Panc1 (cell line): ENCODE results near the gene BAZ2B. TPM values are rescaled to one million over a fixed set of nuclear protein-coding genes. Genes with fewer than 3 reads are reported as not detected.

Experiments
- ATAC-seq: fragments of 200-7000 bp; cut with Tn5 transposase; 2 replicates; pipeline ENCODE4 v1.9.1; 2020; ENCODE audit warnings: mild to moderate bottlenecking, moderate library complexity
- BruUV-seq: library from RNA; stranded (reverse); fragments of 400-500 nt; replicated peaks from 2 replicates; lab custom pipeline; 2021; lab: Mats Ljungman, UMichigan
- CTCF ChIA-PET: fragments of 300-600 bp; sonication (Branson Sonifier 250); formaldehyde crosslinking; loops from one replicate; lab custom pipeline; 2022; ENCODE audit warnings: antibody characterized with exemption; lab: Charles Lee
- POLR2A ChIA-PET: fragments of 300-600 bp; sonication (Branson Sonifier 250); formaldehyde crosslinking; loops from one replicate; lab custom pipeline; 2022; ENCODE audit warnings: antibody characterized with exemption; lab: Charles Lee
- DNase-seq: peaks from one replicate; pipeline ENCODE4 v3.0.0-alpha.2; 2010; ENCODE audit warnings: low read depth, low spot score
- H3K27ac ChIP-seq: 2 replicates; pipeline ENCODE4 v1.5.1; 2011; ENCODE audit warnings: mild to moderate bottlenecking, low read length, inconsistent platforms
- H3K27me3 ChIP-seq: fragments of 200-500 bp; sonication (Bioruptor generic); 2 replicates; pipeline ENCODE4 v1.6.0; 2014; ENCODE audit warnings: low read length, inconsistent platforms; ENCODE audit not compliant: control insufficient read depth, insufficient read depth
- H3K36me3 ChIP-seq: fragments of 200-500 bp; sonication (Bioruptor generic); 2 replicates; pipeline ENCODE4 v1.5.1; 2014; ENCODE audit warnings: inconsistent platforms, mild to moderate bottlenecking, low read length, moderate library complexity; ENCODE audit not compliant: control insufficient read depth, insufficient read depth
- H3K4me1 ChIP-seq: 2 replicates; pipeline ENCODE4 v1.5.1; 2011; ENCODE audit warnings: inconsistent platforms, mild to moderate bottlenecking, low read length, moderate library complexity; ENCODE audit not compliant: control insufficient read depth, insufficient read depth
- H3K4me3 ChIP-seq, 2 experiments: 2 replicates each; pipeline ENCODE4 v1.5.1; 2011 to 2012; ENCODE audit warnings: low read depth in 2 of 2, low read length in 2 of 2, mild to moderate bottlenecking in 2 of 2, inconsistent platforms in 1 of 2, moderate library complexity in 1 of 2
- H3K9me3 ChIP-seq: fragments of 200-500 bp; sonication (Bioruptor generic); 2 replicates; pipeline ENCODE4 v1.5.1; 2014; ENCODE audit warnings: low read depth, mild to moderate bottlenecking, inconsistent platforms, low read length, moderate library complexity; ENCODE audit not compliant: control insufficient read depth, insufficient read depth
- POLR2AphosphoS5 ChIP-seq: IDR thresholded peaks from 2 replicates; pipeline ENCODE4 v1.6.1; 2012; ENCODE audit warnings: mild to moderate bottlenecking, low read depth, low read length, moderate library complexity
- SIN3A ChIP-seq: IDR thresholded peaks from 2 replicates; pipeline ENCODE4 v1.6.1; 2012; ENCODE audit warnings: low read depth, mild to moderate bottlenecking, low read length, moderate library complexity, borderline replicate concordance; ENCODE audit not compliant: insufficient read depth
- TCF7L2 ChIP-seq: IDR thresholded peaks from 2 replicates; pipeline ENCODE4 v1.6.1; 2011; ENCODE audit warnings: mild to moderate bottlenecking, low read depth, low read length, inconsistent platforms
- in situ Hi-C: cut with HindIII; loops from 2 replicates; pipeline ENCODE4 v1.10.0; 2016; ENCODE audit warnings: low sequenced_read_pairs, low pct_unique_long_range_greater_than_20kb
- intact Hi-C: fragments of 100-400 bp; cut with micrococcal nuclease; formaldehyde crosslinking; loops from one replicate; pipeline ENCODE4 v1.10.0; 2022; ENCODE audit not compliant: unreplicated experiment
- total RNA-seq: library from RNA; stranded (reverse); gene quantifications from one replicate; pipeline ENCODE4 v1.2.1, GENCODE V29; 2021; ENCODE audit not compliant: unreplicated experiment
- TF ChIP-seq, protein P1 (sequence below): fragments of 450-650 bp; IDR thresholded peaks from 2 replicates; pipeline ENCODE4 v1.5.1; 2017; ENCODE audit warnings: mild to moderate bottlenecking
- TF ChIP-seq, protein P2 (sequence below), 2 experiments: IDR thresholded peaks; 2 replicates each; pipeline ENCODE4 v1.6.1; 2011 to 2012; ENCODE audit warnings: low read depth in 2 of 2, control low read depth in 1 of 2, low read length in 1 of 2, mild to moderate bottlenecking in 1 of 2, moderate library complexity in 1 of 2; ENCODE audit not compliant: insufficient read depth in 1 of 2

BAZ2B gene
- total RNA-seq, 1 experiment from 2014 or later: 38.6 TPM

DNA sequence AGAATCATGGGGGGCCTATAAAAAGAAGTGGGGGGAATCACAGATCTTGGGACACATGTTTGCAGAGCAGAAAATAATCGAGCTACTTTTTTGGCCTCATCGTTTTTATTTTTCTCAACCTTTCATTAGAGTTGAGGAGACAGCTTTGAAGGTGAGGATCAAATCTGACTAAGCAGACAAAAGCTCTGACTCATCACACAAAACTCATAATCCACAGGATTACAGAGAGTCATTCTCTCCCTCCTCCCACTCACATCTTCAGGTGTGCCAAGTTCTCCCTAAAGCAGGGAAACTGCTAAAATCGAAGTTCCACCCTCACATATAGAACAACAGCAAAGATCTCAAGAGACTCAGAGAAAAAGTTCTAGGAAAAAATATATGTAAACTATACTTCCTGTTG lies 15.6 kb downstream of the BAZ2B start:
- POLR2A ChIA-PET: no interaction called here
- TSS peak; percentile 7 for BruUV-seq
- ATAC-seq (0 out of 2 replicates have a peak, but pooled peaks have one; percentile 63), DNase-seq (no peak)
- Histone ChIP-seq H3K27ac (no peak overlapping the region), H3K4me1 (peaks cover 12% of the 10 kb centered on the region), H3K4me3 (no peak overlapping the region), H3K27me3 (no peaks in the 10 kb centered on the region), H3K9me3 (no peaks in the 10 kb centered on the region), H3K36me3 (no peaks in the 10 kb centered on the region)
- CTCF ChIA-PET: no interaction called here
- TF ChIP-seq, protein P1, sequence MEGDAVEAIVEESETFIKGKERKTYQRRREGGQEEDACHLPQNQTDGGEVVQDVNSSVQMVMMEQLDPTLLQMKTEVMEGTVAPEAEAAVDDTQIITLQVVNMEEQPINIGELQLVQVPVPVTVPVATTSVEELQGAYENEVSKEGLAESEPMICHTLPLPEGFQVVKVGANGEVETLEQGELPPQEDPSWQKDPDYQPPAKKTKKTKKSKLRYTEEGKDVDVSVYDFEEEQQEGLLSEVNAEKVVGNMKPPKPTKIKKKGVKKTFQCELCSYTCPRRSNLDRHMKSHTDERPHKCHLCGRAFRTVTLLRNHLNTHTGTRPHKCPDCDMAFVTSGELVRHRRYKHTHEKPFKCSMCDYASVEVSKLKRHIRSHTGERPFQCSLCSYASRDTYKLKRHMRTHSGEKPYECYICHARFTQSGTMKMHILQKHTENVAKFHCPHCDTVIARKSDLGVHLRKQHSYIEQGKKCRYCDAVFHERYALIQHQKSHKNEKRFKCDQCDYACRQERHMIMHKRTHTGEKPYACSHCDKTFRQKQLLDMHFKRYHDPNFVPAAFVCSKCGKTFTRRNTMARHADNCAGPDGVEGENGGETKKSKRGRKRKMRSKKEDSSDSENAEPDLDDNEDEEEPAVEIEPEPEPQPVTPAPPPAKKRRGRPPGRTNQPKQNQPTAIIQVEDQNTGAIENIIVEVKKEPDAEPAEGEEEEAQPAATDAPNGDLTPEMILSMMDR: no peak
- TF ChIP-seq SIN3A (no peak), TCF7L2 (no peak), POLR2AphosphoS5 (no peak)
- TF ChIP-seq, protein P2, sequence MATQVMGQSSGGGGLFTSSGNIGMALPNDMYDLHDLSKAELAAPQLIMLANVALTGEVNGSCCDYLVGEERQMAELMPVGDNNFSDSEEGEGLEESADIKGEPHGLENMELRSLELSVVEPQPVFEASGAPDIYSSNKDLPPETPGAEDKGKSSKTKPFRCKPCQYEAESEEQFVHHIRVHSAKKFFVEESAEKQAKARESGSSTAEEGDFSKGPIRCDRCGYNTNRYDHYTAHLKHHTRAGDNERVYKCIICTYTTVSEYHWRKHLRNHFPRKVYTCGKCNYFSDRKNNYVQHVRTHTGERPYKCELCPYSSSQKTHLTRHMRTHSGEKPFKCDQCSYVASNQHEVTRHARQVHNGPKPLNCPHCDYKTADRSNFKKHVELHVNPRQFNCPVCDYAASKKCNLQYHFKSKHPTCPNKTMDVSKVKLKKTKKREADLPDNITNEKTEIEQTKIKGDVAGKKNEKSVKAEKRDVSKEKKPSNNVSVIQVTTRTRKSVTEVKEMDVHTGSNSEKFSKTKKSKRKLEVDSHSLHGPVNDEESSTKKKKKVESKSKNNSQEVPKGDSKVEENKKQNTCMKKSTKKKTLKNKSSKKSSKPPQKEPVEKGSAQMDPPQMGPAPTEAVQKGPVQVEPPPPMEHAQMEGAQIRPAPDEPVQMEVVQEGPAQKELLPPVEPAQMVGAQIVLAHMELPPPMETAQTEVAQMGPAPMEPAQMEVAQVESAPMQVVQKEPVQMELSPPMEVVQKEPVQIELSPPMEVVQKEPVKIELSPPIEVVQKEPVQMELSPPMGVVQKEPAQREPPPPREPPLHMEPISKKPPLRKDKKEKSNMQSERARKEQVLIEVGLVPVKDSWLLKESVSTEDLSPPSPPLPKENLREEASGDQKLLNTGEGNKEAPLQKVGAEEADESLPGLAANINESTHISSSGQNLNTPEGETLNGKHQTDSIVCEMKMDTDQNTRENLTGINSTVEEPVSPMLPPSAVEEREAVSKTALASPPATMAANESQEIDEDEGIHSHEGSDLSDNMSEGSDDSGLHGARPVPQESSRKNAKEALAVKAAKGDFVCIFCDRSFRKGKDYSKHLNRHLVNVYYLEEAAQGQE (IDR thresholded peaks at IDR 0.05; ENCODE audit: insufficient read depth in 1 of 2, low read depth in 2 of 2, low read length in 1 of 2): no peak
- intact Hi-C loops (no loop called here), in situ Hi-C loops (loop anchor here (25.0 kb wide), 1 partner anchor 112 kb away; the partner anchor contains the start of gene MARCHF7)

DNA sequence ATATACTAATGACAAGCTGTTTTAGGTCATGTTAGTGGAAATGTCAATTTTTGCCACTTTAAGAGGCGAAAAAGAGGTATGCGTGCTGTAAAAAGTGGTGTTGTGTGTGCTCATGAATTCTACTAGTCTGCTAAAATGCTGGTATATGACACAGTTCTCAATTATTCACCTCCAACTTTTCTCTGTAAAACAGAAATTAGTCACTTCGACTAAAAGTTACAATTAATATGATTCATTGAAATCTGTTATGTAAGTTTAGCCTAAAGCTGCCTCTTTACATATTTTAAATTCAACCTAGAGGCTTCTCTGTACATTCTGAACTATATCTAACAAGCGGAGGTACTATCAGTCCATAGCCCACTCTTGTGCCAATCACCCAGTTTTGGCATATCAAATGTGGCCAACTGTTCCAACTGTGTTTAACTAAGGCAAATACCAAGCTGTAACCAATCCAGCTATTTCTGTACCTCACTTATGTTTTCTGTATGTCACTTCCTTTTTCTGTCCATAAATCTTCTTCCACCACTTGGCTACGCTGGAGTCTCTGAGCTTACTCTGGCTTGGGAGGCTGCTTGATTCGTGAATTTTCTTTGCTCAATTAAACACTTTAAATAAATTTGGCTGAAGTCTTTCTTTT lies 20.8 kb downstream of the BAZ2B start:
- no peak for TF ChIP-seq POLR2AphosphoS5
- TF ChIP-seq, protein P2 (IDR thresholded peaks at IDR 0.05; ENCODE audit: insufficient read depth in 1 of 2, low read depth in 2 of 2, low read length in 1 of 2): no peak
- intact Hi-C loops (no loop called here), in situ Hi-C loops (no loop called here)
- ChIA-PET CTCF (no interaction called here), POLR2A (interaction anchor here (0.5 kb wide), 1 partner anchor 123 kb away, joined by 4 read pairs; no protein-coding TSS in a partner anchor)
- no peak overlapping the region for H3K4me3 ChIP-seq
- no peaks in the 10 kb centered on the region for H3K9me3 ChIP-seq
- DNase-seq: no peak
- no peak overlapping the region for H3K27ac ChIP-seq
- no TSS peak for BruUV-seq
- no peaks in the 10 kb centered on the region for H3K36me3 ChIP-seq
- peaks cover 7% of the 10 kb centered on the region for H3K4me1 ChIP-seq
- no peak for ATAC-seq
- no peaks in the 10 kb centered on the region for H3K27me3 ChIP-seq
